ENCODE measurements around the gene TRPC6. TPM values are rescaled to one million over a fixed set of nuclear protein-coding genes. Genes with fewer than 3 reads are reported as not detected.

Gene TRPC6
- total RNA-seq: 0.26 and 0.65 TPM in 2 replicates

DNA sequence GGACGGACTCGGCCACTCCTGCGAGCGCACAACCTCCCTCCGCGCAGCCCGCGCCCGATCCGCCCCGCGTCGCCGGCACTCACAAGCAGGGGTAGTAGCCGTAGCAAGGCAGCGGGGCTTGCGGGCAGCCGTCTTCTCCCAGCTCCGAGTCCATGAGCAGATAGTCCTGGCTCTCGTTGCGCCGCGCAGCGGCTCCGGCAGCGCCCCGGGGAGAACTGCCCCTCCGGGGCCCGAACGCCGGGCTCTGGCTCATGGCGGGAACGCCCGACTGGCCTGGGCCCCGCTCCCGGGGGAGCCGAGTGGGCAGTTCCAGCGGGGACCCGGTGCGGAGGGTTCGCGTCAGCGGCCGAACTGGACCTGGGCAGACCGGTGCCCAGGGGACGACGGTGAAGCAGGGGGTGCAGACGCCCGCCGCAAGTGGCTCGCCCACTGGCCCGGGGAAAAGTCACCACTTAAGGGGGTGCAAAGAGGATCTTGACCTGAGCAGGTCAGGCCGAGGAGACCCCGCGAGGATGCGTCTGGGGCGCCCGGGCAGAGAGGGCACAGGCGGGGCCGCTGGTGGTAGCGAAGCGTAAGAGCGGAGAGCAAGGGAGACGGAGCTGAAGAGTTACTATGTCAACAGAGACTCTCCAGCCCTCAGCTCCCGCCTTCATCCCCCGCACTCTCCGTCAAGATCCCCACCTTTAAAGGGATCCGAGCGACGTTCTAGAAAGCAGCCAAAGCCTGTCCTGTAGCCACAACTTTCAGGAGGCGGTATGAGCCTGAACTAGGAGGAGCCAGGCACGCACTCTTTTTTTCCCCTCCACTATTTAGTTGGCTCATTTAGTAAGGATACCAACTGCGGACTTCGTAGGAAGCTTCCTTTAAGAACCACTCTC, at the start of gene TRPC6:
TRPC6 (minus strand) TSS at position 757 of the 878 bp plus-strand sequence; CDS start at position 253, 504 bp downstream.

Small RNA genes lying within 50 kb of the gene (small RNA-seq; reads per million reads assigned to genes)
- not detected for gene MIR3920
